ENCODE data around the gene TMEM170B.
"Not testable (repeated sequence)": the region's sequence is repeated elsewhere in the genome, so short reads cannot be mapped to it uniquely, and the experiment has no call there.

Gene TMEM170B

GRCh38 chr6:11528996-11529395, 8.6 kb upstream of the TMEM170B start:
- no peak for DNase-seq (ENCODE audit: low spot score)

DNA sequence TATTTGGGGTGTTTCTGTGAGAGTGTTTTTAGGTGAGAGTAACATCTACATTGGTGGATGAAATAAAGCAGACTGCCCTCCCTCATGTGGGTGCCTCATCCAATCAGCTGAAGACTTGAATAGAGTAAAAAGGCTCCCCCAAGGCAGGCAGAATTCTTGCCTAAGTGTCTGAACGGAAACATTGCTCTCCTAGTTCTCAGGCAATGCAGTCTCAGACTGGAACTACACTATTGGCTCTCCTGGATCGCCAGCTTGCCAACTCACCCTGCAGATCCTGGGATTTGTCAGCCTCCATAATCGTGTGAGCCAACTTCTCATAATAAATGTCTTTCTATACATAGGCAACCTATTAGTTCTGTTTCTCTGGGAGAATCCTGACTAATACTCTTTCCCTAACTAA, 5.5 kb upstream of the TMEM170B start:
- DNase-seq (ENCODE audit: low spot score), result no peak

GRCh38 chr6:11534561-11534960, 3.0 kb upstream of the TMEM170B start:
- DNase-seq (ENCODE audit: low spot score), result no peak

GRCh38 chr6:11535801-11536230, 1.7 kb upstream of the TMEM170B start:
- peak; percentile 7 for DNase-seq (ENCODE audit: low spot score)

DNA sequence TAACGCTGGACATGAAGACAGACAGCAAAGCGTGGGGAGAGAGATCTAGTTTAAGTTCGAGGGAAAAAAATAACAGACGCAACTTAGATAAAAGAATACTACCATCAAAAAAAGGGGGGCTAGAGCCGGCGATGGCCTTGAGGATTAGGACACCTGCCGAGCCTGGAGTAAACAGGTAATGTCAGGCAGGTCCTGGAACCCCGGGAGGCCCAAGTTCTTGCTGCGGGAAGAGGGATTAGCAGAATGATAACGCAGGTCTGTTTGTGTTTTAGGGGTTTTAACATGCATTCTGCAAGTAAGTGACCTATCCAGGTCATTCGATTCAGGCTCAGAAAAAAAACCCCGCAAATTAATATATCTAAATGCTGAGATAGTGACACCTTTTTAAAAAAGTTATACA, 754 bp upstream of the TMEM170B start:
- DNase-seq (ENCODE audit: low spot score), result no peak

DNA sequence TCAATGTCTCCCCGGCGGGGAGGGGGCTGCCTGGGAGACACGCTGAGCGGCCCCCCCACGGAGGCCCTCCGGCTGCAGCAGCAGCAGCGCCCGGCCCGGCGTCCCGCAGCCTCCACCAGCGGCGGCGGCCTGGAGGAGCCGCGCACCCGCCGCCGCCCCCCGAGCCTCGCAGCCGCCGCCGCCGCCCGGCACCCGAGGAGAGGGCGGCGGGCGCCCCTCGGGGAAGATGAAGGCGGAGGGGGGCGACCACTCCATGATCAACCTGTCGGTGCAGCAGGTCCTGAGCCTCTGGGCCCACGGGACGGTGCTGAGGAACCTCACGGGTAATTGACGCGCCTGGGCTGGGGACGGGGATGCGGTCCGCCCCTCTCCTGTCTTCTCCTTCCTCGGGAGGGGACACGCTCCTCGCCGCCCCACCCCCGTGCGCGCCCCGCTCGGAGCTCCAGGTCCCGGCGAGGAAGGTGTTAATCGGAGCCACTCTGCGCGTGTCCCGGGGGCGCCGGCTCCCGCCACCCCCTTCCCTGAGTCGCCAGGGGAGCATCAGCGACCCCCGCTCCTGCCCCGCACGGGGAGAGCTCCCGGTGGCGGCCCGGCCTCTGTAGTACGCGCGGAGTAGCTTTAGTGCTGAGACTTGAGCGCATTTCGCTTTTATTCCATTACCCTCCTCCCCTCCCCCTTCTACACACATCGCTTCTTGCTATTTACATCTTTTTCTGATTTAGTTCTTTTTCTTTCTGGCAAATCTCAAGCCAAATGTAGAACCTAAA, 686 bp downstream of the TMEM170B start:
- DNase-seq (ENCODE audit: low spot score), result peak; percentile 54

DNA sequence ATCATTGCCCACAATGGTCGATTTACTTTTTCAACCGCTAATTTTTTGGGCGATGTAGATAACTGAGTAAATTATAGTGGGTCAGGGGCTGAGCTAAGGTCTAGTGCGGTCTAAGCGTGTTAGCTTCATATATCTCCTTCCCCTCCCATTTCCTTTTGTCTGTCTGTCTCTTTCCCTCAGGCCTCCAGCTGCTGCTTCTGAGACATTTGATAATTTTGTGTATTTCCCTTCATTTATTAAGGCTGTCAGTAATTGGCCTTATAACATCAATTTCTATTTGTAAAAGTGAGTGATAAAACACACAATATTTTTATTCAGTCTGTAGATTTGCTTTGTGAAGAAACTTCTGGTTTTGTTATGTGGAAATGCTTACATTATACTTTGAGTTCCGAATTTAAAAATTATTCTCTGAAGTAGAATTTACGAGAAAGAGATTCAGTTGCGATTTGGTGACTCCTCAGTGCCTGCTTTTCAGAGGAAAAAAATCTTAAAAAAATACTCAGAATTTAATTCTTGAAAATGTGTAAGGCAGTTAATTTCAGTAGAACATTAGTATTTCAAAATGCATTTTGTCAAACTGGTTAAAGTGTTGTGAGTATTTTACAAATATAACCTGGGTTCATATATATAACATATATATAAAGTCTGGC, 1.4 kb downstream of the TMEM170B start:
- no peak for DNase-seq (ENCODE audit: low spot score)

- no peak for DNase-seq (ENCODE audit: low spot score)
These were observed 5.3 kb downstream of the TMEM170B start for GRCh38 chr6:11542863-11543262.

DNA sequence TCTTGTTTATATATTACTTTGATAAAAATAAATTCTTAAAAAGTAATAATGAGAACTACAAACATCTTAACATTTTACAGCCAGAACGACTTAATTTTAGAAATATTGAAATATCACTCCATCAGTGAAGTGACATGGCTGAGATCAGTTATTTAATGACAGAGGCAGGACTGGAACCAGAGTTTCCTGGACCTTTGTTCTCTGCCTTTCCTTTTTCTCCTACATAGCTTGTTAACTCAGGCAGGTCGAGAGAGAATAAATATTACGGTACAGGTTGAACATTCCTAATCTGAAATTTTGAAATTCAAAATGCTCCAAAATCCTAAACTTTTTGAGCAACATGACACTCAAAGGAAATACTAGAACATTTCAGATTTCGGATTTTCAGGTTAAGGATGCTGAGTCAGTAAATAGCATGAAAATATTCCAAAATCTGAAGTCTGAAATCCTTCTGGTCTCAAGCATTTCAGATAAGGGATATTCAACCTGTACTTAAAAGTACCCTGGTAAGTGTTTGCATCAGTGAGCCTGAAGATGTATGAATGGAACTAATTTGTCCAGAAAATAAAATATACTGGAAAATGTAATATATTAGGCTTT, 6.5 kb downstream of the TMEM170B start:
- no peak for DNase-seq (ENCODE audit: low spot score)

- not testable (repeated sequence) for DNase-seq (ENCODE audit: low spot score)
These were observed 10.3 kb downstream of the TMEM170B start for GRCh38 chr6:11547846-11548245.

DNA sequence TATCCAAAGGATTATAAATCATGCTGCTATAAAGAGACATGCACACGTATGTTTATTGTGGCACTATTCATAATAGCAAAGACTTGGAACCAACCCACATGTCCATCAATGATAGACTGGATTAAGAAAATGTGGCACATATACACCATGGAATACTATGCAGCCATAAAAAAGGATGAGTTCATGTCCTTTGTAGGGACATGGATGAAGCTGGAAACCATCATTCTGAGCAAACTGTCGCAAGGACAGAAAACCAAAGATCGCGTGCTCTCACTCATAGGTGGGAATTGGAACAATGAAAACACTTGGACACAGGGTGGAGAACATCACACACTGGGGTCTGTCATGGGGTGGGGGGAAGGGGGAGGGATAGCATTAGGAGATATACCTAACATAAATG, 11.0 kb downstream of the TMEM170B start:
- DNase-seq (ENCODE audit: low spot score), result not testable (repeated sequence)

DNA sequence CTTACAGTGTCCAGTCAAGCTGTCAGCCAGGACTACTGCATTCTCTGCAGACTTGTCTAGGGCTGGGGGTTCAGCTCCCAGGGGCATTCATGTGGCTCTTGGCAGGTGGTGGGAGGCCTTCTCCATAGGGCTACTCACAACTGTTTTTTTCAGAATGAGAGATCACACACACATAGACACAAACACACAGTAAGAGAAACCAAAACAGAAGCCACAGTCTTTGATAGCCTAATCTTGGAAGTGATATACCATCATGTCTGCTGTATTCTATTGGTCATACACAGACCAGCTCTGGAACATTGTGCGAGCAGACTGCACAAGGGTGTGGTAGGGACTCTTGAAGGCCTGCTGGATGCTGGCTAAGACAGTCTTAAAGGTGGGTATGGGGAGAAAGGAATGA, 13.5 kb downstream of the TMEM170B start:
- no peak for DNase-seq (ENCODE audit: low spot score)

GRCh38 chr6:11552442-11552841, 14.9 kb downstream of the TMEM170B start:
- no peak for DNase-seq (ENCODE audit: low spot score)

GRCh38 chr6:11553824-11554223, 16.3 kb downstream of the TMEM170B start:
- DNase-seq (ENCODE audit: low spot score), result no peak

DNA sequence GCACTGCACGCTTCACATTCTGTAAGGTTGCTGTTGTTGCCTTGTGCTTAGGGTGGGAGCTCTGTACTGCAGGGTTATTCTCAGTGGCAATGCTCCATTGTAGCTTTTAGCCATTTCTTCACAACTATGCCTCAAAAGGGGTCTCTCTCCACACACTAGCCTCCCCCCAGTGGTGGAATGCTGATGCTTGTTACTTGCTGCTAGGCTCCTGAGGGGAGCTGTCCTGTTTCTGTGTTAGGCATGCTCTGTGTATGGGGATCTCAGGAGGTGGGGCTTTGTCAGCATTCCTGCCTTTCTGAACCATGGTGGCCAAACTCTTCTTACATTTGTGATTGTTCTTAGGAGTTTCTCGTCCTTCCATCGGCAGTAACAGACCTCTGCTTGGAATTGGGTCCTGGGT, 18.8 kb downstream of the TMEM170B start:
- DNase-seq (ENCODE audit: low spot score), result no peak

DNA sequence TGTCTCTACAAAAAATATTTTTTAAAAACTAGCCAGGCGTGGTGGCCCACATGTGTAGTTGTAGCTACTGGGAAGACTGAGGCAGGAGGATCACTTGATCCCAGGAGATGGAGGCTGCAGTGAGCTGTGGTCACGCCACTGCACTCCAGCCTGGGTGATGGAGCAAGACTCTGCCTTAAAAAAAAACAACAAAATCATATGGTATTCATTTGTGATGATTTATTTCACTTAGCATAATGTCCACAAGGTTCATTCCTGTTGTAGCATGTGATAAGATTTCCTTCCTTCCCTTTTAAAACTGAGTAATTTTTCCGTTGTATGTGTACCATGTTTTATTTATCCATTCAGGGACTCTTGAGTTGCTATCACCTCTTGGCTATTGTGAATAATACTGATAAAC, 26.2 kb downstream of the TMEM170B start:
- no peak for DNase-seq (ENCODE audit: low spot score)

GRCh38 chr6:11566609-11567008, 29.1 kb downstream of the TMEM170B start:
- DNase-seq (ENCODE audit: low spot score), result no peak

DNA sequence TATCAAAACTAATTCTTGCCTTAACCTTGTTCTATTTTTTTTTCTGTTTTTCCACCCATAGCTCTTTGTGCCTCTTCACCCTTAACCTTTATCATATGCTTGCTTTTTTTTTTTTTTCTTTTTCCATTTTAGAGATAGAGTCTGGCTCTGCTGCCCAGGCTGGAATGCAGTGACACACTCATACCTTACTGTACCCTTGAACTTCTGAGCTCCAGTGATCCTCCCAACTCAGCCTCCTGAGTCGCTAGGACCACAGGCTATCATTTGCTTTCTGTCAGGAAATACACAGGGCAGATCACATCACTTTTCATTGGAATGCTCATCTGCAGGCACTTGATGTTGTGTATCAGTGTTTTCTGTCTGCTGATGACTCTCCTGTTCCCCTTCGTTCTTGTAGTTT, 33.5 kb downstream of the TMEM170B start:
- no peak for DNase-seq (ENCODE audit: low spot score)

GRCh38 chr6:11575408-11576033, 38.0 kb downstream of the TMEM170B start:
- peak; percentile 70 for DNase-seq (ENCODE audit: low spot score)

GRCh38 chr6:11580686-11581405, 43.3 kb downstream of the TMEM170B start:
- no peak for DNase-seq (ENCODE audit: low spot score)

DNA sequence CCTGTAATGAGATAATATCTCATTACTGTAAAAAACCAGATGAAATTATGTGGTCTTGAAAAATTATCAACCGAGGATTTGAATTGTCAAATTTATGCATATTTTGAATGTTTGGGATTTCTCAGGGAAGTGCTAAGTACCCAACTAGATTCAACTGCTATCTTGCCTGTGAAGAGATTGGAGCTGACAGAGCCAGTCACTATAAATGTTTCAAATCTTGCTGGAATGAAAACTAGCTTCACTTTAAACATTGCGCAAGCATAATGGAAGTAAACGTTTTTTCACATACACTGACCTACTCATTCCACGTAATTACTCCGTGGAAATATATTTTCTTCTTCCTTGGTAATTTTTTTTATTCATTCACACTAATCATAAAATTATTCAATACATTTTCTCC, 46.7 kb downstream of the TMEM170B start:
- no peak for DNase-seq (ENCODE audit: low spot score)

- DNase-seq (ENCODE audit: low spot score), result peak; percentile 54
These were observed 48.0 kb downstream of the TMEM170B start for GRCh38 chr6:11585426-11586016.

Data from GM03348 (cell line).